ENCODE data around the gene MYH11. TPM values are rescaled to one million over a fixed set of nuclear protein-coding genes. Genes with fewer than 3 reads are reported as not detected.
"Not testable (repeated sequence)": the region's sequence is repeated elsewhere in the genome, so short reads cannot be mapped to it uniquely, and the experiment has no call there.

The MYH11 gene
- total RNA-seq, 1 experiment from 2014 or later, result 0.05 TPM

DNA sequence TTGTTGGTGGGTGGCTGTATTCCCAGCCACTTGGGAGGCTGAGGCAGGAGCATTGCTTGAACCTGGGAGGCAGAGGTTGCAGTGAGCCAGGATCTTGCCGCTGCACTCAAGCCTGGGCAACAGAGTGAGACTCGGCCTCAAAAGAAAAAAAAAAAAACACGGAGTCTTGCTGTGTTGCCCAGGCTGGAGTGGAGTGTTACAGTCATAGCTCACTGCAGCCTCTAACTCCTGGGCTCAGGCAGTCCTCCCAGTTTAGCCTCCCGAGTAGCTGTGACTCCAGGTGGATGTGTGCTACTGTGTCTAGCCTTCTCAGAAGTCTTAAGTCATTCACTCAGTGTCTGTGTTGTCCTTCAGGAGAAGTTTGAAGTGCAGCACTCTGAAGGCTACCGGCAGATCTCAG lies 179.4 kb downstream of the MYH11 start:
- CTCF ChIA-PET, result interaction anchor here (0.6 kb wide), 1 partner anchor 266 kb away, joined by 3 read pairs; no protein-coding TSS in a partner anchor
- Mint-ChIP-seq H3K27ac (ENCODE audit: unreplicated experiment) (no peak overlapping the region), H3K4me3 (ENCODE audit: low read depth, unreplicated experiment) (no peak overlapping the region), H3K9me3 (ENCODE audit: low read depth, unreplicated experiment) (no peaks in the 10 kb centered on the region), H3K27me3 (ENCODE audit: unreplicated experiment) (no peaks in the 10 kb centered on the region), H3K36me3 (ENCODE audit: insufficient read depth, unreplicated experiment) (peaks cover 21% of the 10 kb centered on the region), H3K4me1 (ENCODE audit: low read depth, unreplicated experiment) (no peaks in the 10 kb centered on the region)
- no TSS peak for BruUV-seq (replicated peaks)
- intact Hi-C loops (cut with micrococcal nuclease; ENCODE audit: unreplicated experiment), result no loop called here
- no peak for DNase-seq
- TF ChIP-seq, protein P1, sequence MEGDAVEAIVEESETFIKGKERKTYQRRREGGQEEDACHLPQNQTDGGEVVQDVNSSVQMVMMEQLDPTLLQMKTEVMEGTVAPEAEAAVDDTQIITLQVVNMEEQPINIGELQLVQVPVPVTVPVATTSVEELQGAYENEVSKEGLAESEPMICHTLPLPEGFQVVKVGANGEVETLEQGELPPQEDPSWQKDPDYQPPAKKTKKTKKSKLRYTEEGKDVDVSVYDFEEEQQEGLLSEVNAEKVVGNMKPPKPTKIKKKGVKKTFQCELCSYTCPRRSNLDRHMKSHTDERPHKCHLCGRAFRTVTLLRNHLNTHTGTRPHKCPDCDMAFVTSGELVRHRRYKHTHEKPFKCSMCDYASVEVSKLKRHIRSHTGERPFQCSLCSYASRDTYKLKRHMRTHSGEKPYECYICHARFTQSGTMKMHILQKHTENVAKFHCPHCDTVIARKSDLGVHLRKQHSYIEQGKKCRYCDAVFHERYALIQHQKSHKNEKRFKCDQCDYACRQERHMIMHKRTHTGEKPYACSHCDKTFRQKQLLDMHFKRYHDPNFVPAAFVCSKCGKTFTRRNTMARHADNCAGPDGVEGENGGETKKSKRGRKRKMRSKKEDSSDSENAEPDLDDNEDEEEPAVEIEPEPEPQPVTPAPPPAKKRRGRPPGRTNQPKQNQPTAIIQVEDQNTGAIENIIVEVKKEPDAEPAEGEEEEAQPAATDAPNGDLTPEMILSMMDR (IDR thresholded peaks at IDR 0.05; ENCODE audit: unreplicated experiment), result no peak

DNA sequence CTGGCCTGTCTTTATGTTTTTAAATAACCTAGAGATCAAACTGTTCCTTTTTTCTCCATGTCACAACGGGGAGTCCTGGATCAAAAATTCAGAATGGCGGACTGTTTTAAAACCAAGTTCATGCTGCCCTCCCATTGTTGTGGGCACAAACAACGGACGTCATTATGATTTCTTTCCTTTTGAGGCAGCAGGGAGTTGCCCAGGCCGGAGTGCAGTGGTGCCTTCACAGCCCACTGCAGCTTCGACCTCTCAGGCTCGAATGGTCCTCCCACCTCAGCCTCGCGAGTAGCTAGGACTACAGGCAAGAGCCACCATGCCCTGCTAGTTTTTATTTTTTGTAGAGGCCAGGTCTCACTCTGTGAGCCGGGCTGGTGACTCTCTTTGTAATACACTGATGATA lies 180.3 kb downstream of the MYH11 start:
- no peak for DNase-seq
- intact Hi-C loops (cut with micrococcal nuclease; ENCODE audit: unreplicated experiment), result no loop called here
- Mint-ChIP-seq H3K9me3 (ENCODE audit: low read depth, unreplicated experiment) (no peaks in the 10 kb centered on the region), H3K4me3 (ENCODE audit: low read depth, unreplicated experiment) (no peak overlapping the region), H3K27me3 (ENCODE audit: unreplicated experiment) (no peaks in the 10 kb centered on the region), H3K4me1 (ENCODE audit: low read depth, unreplicated experiment) (no peaks in the 10 kb centered on the region), H3K27ac (ENCODE audit: unreplicated experiment) (no peak overlapping the region), H3K36me3 (ENCODE audit: insufficient read depth, unreplicated experiment) (peaks cover 15% of the 10 kb centered on the region)
- TF ChIP-seq, protein P1 (IDR thresholded peaks at IDR 0.05; ENCODE audit: unreplicated experiment), result no peak
- no TSS peak for BruUV-seq (replicated peaks)
- CTCF ChIA-PET, result no interaction called here

DNA sequence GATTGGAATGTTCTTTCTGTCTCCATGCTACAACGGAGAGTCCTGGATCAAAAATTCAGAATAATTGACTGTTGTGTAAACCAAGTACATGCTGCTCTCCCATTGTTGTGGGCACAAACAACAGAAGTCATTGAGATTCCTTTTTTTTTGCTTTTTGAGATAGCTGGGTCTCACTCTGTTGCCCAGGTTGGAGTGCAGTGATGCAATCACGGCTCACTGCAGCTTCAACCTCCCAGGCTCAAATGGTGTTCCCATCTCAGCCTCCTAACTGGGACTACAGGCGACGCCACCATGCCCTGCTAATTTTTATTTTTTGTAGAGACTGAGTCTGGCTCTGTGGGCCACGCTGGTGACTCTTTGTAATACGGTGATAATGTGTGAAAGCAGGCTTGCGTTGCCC lies 182.3 kb downstream of the MYH11 start:
- BruUV-seq (replicated peaks), result no TSS peak
- H3K27ac Mint-ChIP-seq (ENCODE audit: unreplicated experiment), result no peak overlapping the region
- H3K4me3 Mint-ChIP-seq (ENCODE audit: low read depth, unreplicated experiment), result no peak overlapping the region
- DNase-seq, result no peak
- H3K27me3 Mint-ChIP-seq (ENCODE audit: unreplicated experiment), result no peaks in the 10 kb centered on the region
- H3K36me3 Mint-ChIP-seq (ENCODE audit: insufficient read depth, unreplicated experiment), result peaks cover 11% of the 10 kb centered on the region
- intact Hi-C loops (cut with micrococcal nuclease; ENCODE audit: unreplicated experiment), result no loop called here
- CTCF ChIA-PET, result no interaction called here
- TF ChIP-seq, protein P1 (IDR thresholded peaks at IDR 0.05; ENCODE audit: unreplicated experiment), result no peak
- H3K9me3 Mint-ChIP-seq (ENCODE audit: low read depth, unreplicated experiment), result no peaks in the 10 kb centered on the region
- no peaks in the 10 kb centered on the region for H3K4me1 Mint-ChIP-seq (ENCODE audit: low read depth, unreplicated experiment)

DNA sequence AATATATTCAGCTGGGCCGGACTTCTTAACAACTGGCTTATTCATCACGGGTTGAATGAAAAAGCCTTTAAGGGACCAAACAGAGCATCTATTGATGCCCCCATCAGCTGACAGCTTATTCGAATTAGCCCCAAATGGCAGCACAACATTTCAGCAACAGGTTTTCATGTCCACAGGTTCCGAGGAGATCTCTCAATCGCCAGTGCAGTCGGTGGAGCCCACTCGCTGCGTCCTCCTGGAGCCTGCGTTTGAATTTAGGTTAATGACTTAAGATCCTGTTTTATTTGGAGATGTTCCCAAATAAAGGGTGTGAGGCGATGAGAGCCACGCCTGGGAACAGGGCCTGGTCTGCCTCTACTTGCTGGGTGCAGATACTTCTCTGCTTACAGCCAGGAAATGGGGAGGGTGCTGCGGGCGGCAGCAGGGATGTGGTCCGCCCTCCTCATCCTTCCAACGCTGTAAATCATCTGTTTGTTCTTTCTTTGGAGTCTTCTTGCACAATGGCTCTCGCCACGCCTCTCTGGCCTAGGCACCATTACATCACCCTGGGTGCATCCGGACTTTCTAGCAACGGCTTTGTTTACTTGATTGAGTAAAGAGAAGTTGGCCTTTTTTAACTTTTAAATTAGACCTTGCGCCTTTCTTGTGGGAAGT lies 184.2 kb downstream of the MYH11 start:
- H3K36me3 Mint-ChIP-seq (ENCODE audit: insufficient read depth, unreplicated experiment), result peaks cover 21% of the 10 kb centered on the region
- TF ChIP-seq, protein P1 (IDR thresholded peaks at IDR 0.05; ENCODE audit: unreplicated experiment), result no peak
- intact Hi-C loops (cut with micrococcal nuclease; ENCODE audit: unreplicated experiment), result no loop called here
- no peaks in the 10 kb centered on the region for H3K4me1 Mint-ChIP-seq (ENCODE audit: low read depth, unreplicated experiment)
- DNase-seq, result peak; percentile 7
- no peaks in the 10 kb centered on the region for H3K9me3 Mint-ChIP-seq (ENCODE audit: low read depth, unreplicated experiment)
- no peak overlapping the region for H3K27ac Mint-ChIP-seq (ENCODE audit: unreplicated experiment)
- H3K4me3 Mint-ChIP-seq (ENCODE audit: low read depth, unreplicated experiment), result no peak overlapping the region
- H3K27me3 Mint-ChIP-seq (ENCODE audit: unreplicated experiment), result no peaks in the 10 kb centered on the region
- no TSS peak for BruUV-seq (replicated peaks)
- CTCF ChIA-PET, result no interaction called here

DNA sequence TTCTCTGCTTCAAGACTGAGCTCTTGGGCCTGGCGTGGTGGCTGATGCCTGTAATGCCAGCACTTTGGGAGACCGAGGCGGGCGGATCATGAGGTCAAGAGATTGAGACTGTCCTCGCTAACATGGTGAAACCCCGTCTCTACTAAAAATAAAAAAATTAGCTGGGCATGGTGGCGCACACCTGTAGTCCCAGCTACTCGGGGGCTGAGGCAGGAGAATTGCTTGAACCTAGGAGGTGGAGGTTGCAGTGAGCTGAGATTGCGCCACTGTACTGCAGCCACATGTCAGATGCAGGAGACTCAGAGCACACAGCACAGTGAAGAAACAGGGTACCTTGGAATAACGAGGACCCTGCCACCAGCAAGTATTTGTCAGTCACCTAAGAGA lies 184.7 kb downstream of the MYH11 start:
- BruUV-seq (replicated peaks); H3K4me3 Mint-ChIP-seq (ENCODE audit: low read depth, unreplicated experiment); H3K27me3 Mint-ChIP-seq (ENCODE audit: unreplicated experiment); H3K4me1 Mint-ChIP-seq (ENCODE audit: low read depth, unreplicated experiment); intact Hi-C loops (cut with micrococcal nuclease; ENCODE audit: unreplicated experiment); H3K27ac Mint-ChIP-seq (ENCODE audit: unreplicated experiment); H3K9me3 Mint-ChIP-seq (ENCODE audit: low read depth, unreplicated experiment); DNase-seq; CTCF ChIA-PET: not testable (repeated sequence)
- H3K36me3 Mint-ChIP-seq (ENCODE audit: insufficient read depth, unreplicated experiment), result peaks cover 25% of the 10 kb centered on the region

Measured in Calu3 (cell line).